ENCODE data around the gene TIMP1.

DNA sequence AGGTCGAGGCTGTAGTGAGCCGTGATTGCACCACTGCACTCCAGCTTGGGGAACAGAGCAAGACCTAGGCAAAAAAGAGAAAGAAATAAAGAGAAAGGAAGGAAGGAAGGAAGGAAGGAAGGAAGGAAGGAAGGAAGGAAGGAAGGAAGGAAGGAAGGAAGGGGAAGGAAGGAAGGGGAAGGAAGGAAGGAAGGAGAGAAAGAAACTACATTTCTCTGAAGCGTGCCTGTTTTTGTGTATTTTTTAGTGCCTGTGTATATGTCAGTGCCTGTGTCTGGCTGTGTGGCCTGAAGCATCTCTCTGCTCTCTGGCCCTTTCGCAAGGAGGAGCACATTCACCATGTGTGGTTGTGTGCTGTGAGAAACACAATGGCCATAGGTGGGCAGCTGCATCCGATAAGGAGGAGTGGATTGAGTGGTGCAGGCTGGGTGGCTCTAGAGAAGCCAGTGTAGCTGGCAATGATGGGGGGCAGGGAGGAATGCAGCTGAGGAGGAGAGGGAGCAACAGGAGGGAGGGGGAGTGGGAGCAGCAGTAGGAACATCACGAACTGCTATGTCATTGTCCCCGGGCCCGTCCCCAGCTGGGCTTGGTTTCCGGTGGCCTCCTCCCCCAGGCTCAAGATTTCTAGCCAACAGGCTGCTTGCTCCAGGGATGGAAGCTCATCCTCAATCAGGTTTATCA, 26.0 kb downstream of the TIMP1 start:
- TF ChIP-seq CTCF (IDR thresholded peaks at IDR 0.05 in 2 of 3, conservative IDR thresholded peaks at IDR 0.05 in 1 of 3; ENCODE audit: control insufficient read depth in 2 of 3, extremely low read depth in 1 of 3, insufficient read depth in 1 of 3, low read depth in 3 of 3, low read length in 3 of 3) (no peak), DPF2 (IDR thresholded peaks at IDR 0.05) (no peak), RELA (IDR thresholded peaks at IDR 0.05; ENCODE audit: borderline replicate concordance, partially characterized antibody) (no peak), SIN3A (IDR thresholded peaks at IDR 0.05; ENCODE audit: low read depth, low read length) (no peak), POLR2AphosphoS5 (IDR thresholded peaks at IDR 0.05; ENCODE audit: low read length) (no peak), SMC3 (IDR thresholded peaks at IDR 0.05; ENCODE audit: borderline replicate concordance, low read length) (no peak), REST (IDR thresholded peaks at IDR 0.05; ENCODE audit: low read depth, low read length) (no peak)

Measured in GM12878 (cell line).